Adrenal gland (tissue), 5 donors: ENCODE measurements around the gene TOMM5.

Experiments used
- POLR2A ChIP-seq, 2 donors: fragments of 450-650 bp; IDR thresholded peaks; one replicate each; pipeline ENCODE4 v1.6.1; 2017; ENCODE audit warnings: antibody characterized with exemption in 2 of 2, mild to moderate bottlenecking in 2 of 2, moderate library complexity in 1 of 2
- TF ChIP-seq, protein P1 (sequence below), 6 experiments: fragments of 450-650 bp in 4 of 6; fragments of 200-600 bp in 2 of 6; sonication (generic) in 1 of 6; IDR thresholded peaks; 1 replicate in 5 of 6; 2 replicates in 1 of 6; pipeline versions ENCODE4 v1.5.1 to v1.8.0; 2016 to 2021; ENCODE audit warnings: antibody characterized with exemption in 6 of 6, mild to moderate bottlenecking in 2 of 6, moderate library complexity in 1 of 6
- donor health status: DM: no; HTN: no; CAD: no.

DNA sequence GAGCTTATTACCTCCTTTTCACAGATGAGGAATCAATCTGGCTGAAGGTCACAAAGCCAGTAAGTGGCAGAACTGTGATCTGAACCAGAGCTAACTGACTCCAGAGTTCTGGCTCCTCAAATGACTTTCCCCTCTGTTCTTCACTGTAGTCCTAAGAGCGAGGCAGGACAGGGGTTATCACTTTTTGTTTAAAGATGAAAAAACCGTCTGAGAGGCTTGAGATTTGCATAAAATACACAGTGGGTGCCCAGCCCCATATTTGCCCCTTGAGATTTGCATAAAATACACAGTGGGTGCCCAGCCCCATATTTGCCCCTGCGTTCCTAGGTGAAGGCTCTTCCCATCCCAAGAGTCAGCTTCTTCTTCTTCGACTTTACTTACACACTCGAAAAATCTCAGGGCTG is 16.9 kb downstream of the TOMM5 start:
- TF ChIP-seq, protein P1, sequence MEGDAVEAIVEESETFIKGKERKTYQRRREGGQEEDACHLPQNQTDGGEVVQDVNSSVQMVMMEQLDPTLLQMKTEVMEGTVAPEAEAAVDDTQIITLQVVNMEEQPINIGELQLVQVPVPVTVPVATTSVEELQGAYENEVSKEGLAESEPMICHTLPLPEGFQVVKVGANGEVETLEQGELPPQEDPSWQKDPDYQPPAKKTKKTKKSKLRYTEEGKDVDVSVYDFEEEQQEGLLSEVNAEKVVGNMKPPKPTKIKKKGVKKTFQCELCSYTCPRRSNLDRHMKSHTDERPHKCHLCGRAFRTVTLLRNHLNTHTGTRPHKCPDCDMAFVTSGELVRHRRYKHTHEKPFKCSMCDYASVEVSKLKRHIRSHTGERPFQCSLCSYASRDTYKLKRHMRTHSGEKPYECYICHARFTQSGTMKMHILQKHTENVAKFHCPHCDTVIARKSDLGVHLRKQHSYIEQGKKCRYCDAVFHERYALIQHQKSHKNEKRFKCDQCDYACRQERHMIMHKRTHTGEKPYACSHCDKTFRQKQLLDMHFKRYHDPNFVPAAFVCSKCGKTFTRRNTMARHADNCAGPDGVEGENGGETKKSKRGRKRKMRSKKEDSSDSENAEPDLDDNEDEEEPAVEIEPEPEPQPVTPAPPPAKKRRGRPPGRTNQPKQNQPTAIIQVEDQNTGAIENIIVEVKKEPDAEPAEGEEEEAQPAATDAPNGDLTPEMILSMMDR (IDR thresholded peaks at IDR 0.05) = no peak
- TF ChIP-seq POLR2A (IDR thresholded peaks at IDR 0.05) = no peak
